ENCODE measurements around the gene BNC2.

Gene BNC2

DNA sequence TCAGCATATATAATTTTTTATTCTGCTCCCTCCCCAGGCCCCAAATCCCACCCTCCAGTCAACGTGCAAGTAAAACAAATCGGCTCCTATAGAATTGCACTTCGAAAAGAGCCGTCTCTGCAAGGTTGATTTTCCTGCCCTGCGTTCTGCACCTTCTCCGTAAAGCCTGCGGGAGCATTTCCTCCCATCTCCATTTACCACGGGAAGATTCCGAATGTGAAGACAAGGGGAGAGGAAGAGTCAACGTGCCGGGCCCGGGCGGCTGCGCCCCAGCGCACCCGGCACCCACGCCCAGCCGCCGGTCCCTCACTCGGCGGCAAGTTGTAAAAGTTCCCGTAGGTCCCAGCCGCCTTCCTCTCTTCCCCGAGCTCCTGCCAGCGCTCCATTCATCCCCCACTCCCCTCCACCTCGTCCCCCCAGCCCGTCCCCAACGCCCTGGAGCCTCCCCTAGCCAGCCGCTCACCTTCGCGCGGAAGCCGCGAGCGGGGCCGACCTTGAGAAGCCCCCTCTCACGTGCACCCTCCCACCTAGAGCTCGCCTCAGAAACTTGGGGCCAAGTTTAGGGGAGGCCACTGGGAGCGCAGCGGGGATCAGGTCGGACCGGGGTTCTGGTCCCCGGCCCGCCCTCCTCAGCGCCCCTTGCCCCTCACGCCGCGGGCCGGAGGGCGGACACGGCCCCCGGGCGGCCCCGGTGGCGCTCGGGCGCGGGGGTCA lies 431 bp downstream of the BNC2 start:
- ChIA-PET POLR2A (no interaction called here), CTCF (no interaction called here)
- DNase-seq (ENCODE audit: extremely low spot score), result peak; percentile 12
- TF ChIP-seq HDGF (IDR thresholded peaks at IDR 0.05; ENCODE audit: borderline replicate concordance) (no peak), L3MBTL2 (conservative IDR thresholded peaks at IDR 0.05) (0 out of 2 replicates have a peak, but pooled peaks have one; percentile 14)

DNA sequence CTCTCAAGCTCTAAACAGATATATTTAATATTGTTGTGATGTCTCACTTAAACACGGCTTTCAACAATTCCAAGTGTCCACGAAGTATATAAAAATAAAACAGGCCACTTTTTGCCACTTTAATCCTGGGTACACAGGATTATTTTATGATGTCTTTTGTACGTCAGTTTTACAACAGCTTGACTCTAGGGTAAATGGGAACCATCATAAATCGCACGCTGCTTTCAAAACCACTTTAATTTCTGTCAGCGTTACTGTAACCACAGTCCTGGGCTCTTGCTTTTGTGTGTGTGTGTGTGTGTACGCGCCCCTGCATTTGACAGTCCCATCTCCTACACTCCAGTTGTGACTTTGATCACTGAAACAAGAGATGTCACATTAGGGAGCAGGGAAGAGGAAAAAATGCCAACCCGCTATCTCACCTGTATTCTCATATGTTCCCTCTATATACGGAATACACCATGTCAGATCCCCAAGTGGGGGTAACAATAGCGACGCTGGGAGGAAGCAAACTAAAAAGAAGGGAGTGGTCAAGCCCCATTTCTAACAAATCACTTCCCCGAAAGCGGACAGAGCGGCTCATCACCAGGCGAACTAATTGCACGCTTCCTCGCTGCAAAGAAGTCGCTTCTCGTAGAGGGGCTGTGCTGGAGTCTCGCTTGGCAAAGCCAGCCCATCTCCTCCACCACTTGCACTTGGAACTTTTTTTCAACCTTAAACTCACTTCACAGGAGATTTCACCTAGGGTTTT lies 1.2 kb downstream of the BNC2 start:
- DNase-seq (ENCODE audit: extremely low spot score), result no peak
- ChIA-PET CTCF (no interaction called here), POLR2A (no interaction called here)
- no peak for TF ChIP-seq ZNF384 (IDR thresholded peaks at IDR 0.05)
- TF ChIP-seq, protein P1, sequence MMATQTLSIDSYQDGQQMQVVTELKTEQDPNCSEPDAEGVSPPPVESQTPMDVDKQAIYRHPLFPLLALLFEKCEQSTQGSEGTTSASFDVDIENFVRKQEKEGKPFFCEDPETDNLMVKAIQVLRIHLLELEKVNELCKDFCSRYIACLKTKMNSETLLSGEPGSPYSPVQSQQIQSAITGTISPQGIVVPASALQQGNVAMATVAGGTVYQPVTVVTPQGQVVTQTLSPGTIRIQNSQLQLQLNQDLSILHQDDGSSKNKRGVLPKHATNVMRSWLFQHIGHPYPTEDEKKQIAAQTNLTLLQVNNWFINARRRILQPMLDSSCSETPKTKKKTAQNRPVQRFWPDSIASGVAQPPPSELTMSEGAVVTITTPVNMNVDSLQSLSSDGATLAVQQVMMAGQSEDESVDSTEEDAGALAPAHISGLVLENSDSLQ (IDR thresholded peaks at IDR 0.05), result peak; percentile 60

DNA sequence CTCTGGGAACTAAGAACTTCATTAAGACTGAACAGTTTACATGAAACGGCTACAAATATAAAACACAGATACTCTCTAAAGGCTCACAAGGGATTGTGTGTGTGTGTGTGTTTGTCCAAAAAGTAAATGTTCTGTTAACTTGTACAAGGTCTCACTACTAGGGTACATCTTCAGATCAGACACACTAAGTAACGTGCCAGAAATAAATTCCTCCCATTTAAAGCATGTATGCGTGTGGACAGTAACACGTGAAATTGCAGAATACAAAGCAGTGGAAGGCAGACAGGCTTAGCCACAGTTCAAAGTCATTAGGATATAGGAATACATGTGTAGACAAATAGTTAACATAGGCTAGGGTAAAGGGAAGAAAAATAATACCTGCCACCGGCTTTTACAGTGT lies 1.8 kb downstream of the BNC2 start:
- TF ChIP-seq BHLHE40 (IDR thresholded peaks at IDR 0.05; ENCODE audit: borderline replicate concordance), result no peak
- no peak for TF ChIP-seq ZNF384 (IDR thresholded peaks at IDR 0.05)
- TF ChIP-seq, protein P1 (IDR thresholded peaks at IDR 0.05), result no peak
- TF ChIP-seq FOXM1 (IDR thresholded peaks at IDR 0.05; ENCODE audit: borderline replicate concordance), result no peak
- TF ChIP-seq L3MBTL2 (conservative IDR thresholded peaks at IDR 0.05), result no peak
- no peak for TF ChIP-seq HDGF (IDR thresholded peaks at IDR 0.05; ENCODE audit: borderline replicate concordance)
- no peak for TF ChIP-seq FOXA1 (IDR thresholded peaks at IDR 0.05)
- TF ChIP-seq CTBP1 (IDR thresholded peaks at IDR 0.05; ENCODE audit: borderline replicate concordance), result no peak
- no peak for TF ChIP-seq SUZ12 (IDR thresholded peaks at IDR 0.05)
- POLR2A ChIA-PET, result no interaction called here
- DNase-seq (ENCODE audit: extremely low spot score), result no peak
- CTCF ChIA-PET, result no interaction called here

DNA sequence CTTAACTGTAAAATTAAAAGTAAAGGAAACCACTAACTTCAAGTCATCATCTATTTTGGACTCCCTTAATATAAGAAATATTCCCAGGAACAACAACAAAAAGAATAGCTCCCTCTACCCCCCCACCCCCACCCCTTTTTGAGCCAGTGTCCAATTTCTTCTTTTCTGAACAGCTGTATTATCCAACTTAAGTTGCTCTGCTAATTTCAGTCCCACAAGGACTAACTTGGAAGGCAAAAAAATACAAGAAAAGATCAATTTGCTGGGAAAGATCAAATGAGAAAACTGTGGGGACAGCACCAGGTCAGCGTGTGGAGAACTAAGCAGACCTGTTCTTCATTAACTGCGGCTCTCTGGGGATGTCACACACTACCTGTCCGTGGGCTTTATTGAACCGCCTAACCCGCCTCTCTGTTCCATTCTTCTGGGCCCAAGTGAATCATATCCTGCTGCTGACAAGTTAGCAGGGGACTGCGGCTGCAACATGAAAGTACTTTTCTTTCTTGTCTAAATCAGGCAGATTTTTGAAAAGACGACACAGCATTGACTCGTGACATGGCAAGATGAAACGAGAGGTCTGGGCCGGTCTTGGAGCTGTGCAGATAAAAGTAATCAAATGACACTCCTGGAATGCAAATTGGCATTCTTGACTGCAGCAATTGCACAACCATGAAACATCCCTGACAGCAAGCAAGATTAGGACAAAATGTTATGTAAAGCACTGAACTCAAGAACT lies 2.7 kb downstream of the BNC2 start:
- DNase-seq (ENCODE audit: extremely low spot score), result no peak
- TF ChIP-seq ARNT (IDR thresholded peaks at IDR 0.05) (no peak), HDGF (IDR thresholded peaks at IDR 0.05; ENCODE audit: borderline replicate concordance) (no peak), FOXM1 (IDR thresholded peaks at IDR 0.05; ENCODE audit: borderline replicate concordance) (no peak), TARDBP (IDR thresholded peaks at IDR 0.05) (no peak), SP1 (IDR thresholded peaks at IDR 0.05) (no peak), NFRKB (IDR thresholded peaks at IDR 0.05) (no peak), FOXK2 (IDR thresholded peaks at IDR 0.05) (no peak), ZNF384 (IDR thresholded peaks at IDR 0.05) (no peak), LEF1 (IDR thresholded peaks at IDR 0.05; ENCODE audit: borderline replicate concordance) (no peak), FOXA1 (IDR thresholded peaks at IDR 0.05) (no peak), BHLHE40 (IDR thresholded peaks at IDR 0.05; ENCODE audit: borderline replicate concordance) (no peak), SUZ12 (IDR thresholded peaks at IDR 0.05) (no peak), L3MBTL2 (conservative IDR thresholded peaks at IDR 0.05) (no peak)
- TF ChIP-seq, protein P1 (IDR thresholded peaks at IDR 0.05), result no peak
- CTCF ChIA-PET, result no interaction called here
- POLR2A ChIA-PET, result no interaction called here

DNA sequence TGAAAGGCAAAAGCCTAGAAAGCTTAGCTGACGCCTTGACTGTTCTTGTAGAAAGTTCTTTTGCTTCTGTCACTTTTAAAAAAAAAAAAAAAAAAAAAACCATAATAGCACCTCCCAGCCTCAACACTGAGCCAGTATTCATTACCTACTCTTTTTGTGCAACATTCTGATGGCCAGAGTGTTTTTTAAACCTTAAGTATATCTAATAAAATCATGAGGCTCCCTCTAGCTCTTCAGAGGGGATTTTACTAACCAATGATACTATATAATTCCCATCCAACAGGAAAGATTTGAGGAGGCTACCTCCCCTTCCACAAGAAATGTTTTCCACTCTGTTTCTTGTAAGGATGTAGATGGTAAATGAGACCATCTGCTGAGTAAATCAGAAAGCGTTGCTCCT lies 3.9 kb downstream of the BNC2 start:
- TF ChIP-seq ELF4 (IDR thresholded peaks at IDR 0.05) (no peak), ZNF384 (IDR thresholded peaks at IDR 0.05) (peak; percentile 86)
- ChIA-PET CTCF (interaction anchor here (0.7 kb wide), 1 partner anchor 137 kb away, joined by 4 read pairs; no protein-coding TSS in a partner anchor), POLR2A (no interaction called here)
- no peak for DNase-seq (ENCODE audit: extremely low spot score)

DNA sequence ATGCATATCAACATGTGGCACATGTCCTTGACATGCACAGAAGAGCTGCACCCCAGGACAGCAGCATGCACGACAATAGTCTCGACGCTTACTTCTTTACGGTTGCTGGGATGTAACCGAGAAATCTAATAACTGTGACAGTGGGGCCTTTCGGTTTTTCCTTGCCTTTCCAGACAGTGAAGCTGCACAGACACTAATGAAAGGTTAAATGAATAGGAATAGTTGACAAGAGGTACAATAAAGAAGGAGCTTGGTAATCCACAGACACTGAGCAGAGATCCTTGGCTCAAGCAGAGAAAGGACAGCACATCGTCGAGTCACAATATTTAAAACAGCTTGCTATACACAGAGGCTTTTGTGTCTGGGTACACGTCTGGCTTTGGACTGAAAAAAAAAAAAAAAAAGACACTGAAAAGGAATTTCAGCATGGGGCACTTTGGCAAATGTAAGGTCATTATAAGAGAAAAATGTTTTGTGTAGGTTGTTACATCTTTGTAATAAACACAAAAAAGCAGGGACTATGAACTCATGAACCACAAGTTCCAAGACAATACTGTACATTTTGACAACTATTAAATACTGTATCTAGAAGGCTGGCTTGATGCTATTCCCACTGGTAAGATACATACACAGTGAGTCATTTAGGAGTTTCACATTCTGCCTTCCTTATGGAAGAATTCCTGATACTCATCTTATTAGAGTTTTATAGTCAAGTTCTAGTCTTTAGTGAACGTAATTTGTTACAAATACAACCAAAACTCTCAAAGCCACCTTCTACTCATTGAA lies 5.6 kb downstream of the BNC2 start:
- DNase-seq (ENCODE audit: extremely low spot score), result no peak
- CTCF ChIA-PET, result no interaction called here
- TF ChIP-seq L3MBTL2 (conservative IDR thresholded peaks at IDR 0.05) (peak; percentile 25; the same call in 1 of the 2 replicates), FOXA1 (IDR thresholded peaks at IDR 0.05) (no peak)
- POLR2A ChIA-PET, result no interaction called here
